Epithelial cell of proximal tubule (primary cell): ENCODE data around the gene CYP26C1. TPM values are rescaled to one million over a fixed set of nuclear protein-coding genes. Genes with fewer than 3 reads are reported as not detected.

ENCODE experiments used
- DNase-seq: peaks from one replicate; pipeline ENCODE4 v3.0.0-alpha.2; 2011; ENCODE audit warnings: low read depth
- H3K4me3 ChIP-seq: 2 replicates; pipeline ENCODE4 v1.5.1; 2011; ENCODE audit warnings: low read depth, mild to moderate bottlenecking, low read length
- total RNA-seq: library from RNA; depleted of rRNA; stranded (reverse); fragments of >200 nt; gene quantifications from 2 replicates; pipeline ENCODE4 v1.2.3, GENCODE V29; 2015
- TF ChIP-seq, protein P1 (sequence below): conservative IDR thresholded peaks from 2 replicates; pipeline ENCODE4 v1.5.1; 2012; ENCODE audit warnings: low read depth, mild to moderate bottlenecking, low read length

Gene CYP26C1
- total RNA-seq, 1 donor from 2014 or later, result 0.06 TPM

DNA sequence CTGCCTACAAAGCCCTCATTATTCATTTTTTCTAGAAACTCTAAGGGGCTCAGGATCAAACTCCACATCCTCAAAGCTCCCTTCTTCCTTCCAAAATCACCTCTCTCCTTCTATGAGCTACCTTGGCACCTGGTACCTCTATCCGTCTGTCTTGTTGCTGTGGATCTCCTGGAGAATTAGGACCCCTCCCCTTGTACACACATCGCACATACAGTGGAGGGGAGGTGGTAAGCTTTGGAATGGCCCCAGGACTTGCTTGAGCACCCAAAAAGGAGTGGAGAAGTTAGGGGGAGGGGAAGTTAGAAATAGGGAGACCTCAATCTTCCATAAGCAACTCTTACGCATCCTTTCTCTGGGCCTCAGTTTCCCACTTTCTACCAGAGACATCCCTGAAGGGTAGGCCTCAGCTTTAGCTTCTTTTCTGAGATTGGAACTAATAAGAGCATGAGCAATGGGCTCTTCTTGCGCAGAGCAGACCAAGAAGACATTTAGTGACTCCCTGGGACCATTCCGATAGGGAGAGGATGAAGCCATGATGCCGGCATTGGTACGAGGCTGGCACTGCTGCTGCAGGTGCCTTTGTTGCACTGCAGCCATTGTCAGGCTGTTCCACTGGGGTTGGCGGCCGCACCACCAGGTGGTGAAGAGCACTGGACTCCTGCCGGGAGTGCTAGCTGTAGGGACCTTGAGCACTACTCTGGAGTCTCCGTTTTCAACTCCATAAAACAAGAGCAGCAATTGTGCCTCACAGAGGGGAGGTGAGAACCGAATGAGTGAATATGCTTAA, 4.5 kb downstream of the CYP26C1 start:
- H3K4me3 ChIP-seq, result no peak overlapping the region
- DNase-seq, result no peak
- TF ChIP-seq, protein P1, sequence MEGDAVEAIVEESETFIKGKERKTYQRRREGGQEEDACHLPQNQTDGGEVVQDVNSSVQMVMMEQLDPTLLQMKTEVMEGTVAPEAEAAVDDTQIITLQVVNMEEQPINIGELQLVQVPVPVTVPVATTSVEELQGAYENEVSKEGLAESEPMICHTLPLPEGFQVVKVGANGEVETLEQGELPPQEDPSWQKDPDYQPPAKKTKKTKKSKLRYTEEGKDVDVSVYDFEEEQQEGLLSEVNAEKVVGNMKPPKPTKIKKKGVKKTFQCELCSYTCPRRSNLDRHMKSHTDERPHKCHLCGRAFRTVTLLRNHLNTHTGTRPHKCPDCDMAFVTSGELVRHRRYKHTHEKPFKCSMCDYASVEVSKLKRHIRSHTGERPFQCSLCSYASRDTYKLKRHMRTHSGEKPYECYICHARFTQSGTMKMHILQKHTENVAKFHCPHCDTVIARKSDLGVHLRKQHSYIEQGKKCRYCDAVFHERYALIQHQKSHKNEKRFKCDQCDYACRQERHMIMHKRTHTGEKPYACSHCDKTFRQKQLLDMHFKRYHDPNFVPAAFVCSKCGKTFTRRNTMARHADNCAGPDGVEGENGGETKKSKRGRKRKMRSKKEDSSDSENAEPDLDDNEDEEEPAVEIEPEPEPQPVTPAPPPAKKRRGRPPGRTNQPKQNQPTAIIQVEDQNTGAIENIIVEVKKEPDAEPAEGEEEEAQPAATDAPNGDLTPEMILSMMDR, result no peak

DNA sequence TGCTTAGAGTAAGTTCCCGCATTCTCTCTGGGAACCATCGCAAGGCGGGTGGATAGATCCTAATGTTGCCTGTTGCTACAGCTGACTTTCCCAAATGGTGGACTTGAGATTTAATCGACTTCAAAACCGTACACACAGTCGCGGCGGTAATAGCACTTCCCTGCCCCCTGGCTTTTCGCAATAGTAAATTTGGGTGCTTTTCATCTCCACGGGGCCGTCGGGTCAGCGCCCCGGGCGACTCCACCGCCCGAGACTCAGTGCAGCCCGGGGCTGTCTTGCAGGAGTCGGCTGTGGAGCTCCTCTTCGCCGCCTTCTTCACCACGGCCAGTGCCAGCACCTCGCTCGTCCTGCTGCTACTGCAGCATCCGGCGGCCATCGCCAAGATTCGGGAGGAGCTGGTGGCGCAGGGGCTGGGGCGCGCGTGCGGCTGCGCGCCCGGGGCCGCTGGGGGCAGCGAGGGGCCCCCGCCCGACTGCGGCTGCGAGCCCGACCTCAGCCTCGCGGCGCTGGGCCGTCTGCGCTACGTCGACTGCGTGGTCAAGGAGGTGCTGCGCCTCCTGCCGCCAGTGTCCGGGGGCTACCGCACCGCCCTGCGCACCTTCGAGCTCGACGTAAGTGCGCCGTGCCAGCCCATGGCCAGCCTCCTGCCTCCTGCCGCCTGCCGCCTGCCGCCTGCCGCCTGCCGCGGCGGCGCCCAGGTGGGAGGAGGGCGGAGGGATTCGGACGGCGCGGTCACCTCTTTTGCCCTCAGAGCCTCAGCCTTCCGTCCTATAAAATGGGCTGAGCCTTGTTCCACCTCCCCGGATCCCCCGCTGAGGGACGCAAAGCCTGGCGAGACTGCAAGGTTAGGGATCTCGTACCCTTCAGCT, 5.3 kb downstream of the CYP26C1 start:
- TF ChIP-seq, protein P1, result no peak
- DNase-seq, result no peak
- no peak overlapping the region for H3K4me3 ChIP-seq

DNA sequence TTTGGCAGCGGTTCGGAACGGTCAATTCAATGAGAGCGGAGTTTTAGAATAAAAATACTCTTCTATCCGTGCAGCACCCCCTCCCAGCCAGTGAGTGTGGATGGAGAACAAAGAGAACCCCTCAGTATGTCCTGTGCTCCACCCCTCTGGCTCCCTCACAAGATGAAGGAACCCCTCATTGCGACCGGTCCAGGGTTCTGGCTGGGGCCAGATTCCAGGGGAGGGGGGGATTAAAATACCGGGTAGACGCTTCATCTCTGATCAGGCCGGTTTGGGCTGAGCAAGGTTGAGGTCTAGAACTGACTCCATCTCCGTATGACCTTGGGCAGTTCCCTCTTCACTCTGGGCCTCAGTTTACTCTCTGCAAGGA, 5.9 kb downstream of the CYP26C1 start:
- TF ChIP-seq, protein P1, result no peak
- H3K4me3 ChIP-seq, result no peak overlapping the region
- no peak for DNase-seq

DNA sequence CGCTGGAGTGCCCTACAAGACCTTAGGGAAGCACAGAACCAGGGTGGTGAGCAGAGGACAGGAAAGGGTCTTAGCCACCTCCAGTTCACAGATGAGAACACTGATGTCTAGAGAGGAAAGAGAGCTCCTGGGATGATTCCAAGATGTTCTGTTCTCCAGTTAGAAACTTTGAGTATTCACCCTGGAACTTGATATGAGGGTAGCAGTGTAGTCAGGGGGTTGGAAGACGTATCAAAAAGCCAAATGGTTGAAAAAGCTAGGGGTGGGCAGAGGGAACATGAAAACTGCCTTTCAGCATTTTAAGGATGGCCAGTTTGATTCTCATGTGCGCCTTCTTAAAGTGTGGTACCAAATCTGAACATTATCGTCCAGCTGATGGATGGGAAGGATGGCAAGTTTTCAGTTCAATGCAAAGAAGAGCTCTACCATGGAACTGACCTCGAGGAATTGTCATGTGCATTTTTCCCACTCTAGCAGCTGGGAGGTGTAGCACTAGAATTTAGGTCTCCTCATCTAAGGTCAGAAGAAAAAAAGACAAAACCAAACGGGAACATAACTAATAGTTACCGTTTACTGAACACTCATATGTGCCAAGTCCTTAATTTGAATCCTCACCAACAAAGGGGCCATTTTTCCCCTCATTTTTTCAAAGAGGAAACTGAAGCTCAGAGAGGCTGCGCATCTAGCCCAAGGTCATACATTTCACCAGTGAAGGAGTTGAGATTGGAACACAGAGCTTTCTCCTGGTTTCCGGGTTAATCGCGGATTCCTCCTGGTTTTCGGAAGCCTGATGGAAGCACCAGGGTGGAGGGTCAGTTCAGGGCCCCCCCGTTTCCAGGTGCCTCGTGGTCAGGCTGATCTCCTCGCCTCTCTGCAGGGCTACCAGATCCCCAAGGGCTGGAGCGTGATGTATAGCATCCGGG, 7.1 kb downstream of the CYP26C1 start:
- DNase-seq, result no peak
- H3K4me3 ChIP-seq, result no peak overlapping the region
- TF ChIP-seq, protein P1, result no peak

DNA sequence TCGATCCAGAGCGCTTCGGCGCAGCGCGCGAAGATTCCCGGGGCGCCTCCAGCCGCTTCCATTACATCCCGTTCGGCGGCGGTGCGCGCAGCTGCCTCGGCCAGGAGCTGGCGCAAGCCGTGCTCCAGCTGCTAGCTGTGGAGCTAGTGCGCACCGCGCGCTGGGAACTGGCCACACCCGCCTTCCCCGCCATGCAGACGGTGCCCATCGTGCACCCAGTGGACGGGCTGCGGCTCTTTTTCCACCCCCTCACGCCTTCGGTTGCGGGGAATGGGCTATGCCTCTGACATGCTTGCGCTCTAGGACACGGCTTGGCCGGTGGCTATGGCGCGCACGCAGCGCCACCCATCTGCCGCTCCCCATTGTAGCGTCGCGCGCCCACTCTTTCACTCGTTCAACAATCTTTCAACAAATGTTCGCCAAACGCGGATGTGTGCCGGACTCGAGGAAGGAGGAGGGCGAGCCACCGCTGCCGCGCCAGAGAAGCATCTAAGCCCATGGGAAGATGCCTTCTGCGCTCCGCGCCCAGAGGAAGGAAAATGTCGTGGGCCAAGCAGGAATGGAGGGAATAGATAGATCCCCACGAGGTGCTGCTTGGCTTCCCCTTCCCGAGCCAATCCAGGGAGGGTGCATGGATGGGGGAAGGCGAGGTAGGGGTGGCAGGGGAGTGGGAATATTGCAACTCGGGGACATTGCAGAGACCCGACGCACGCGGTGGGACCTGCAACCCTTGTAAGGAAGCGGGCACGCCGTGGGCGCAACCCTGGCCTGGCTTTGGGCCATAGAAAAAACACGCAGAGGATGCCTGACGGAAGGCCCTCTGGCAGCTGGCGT, 8.0 kb downstream of the CYP26C1 start:
- TF ChIP-seq, protein P1, result peak; percentile 3
- H3K4me3 ChIP-seq, result no peak overlapping the region
- no peak for DNase-seq

DNA sequence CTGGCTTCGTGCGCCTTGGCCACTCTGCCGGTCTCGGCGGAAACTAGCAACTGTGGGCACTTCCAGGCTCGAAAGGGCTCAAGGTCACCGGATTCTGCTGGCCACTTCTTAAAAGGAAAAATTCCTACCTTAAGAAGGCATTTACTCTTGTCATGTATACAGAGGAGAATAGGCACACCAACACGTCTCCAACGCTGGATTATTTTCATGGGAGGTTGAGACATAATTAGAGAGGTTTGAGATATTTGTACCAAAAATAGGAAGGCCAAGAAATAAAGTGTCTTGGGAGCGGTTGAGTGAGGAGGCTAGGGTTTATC, 8.6 kb downstream of the CYP26C1 start:
- H3K4me3 ChIP-seq, result no peak overlapping the region
- no peak for DNase-seq
- TF ChIP-seq, protein P1, result no peak
